GM19395 (cell line): ENCODE results near the gene TACC2.

ENCODE experiments used
- ATAC-seq: cut with Tn5 transposase; IDR thresholded peaks from one replicate; pipeline ENCODE4 v1.9.1; 2021; ENCODE audit warnings: mild to moderate bottlenecking, moderate library complexity; ENCODE audit not compliant: unreplicated experiment

TACC2 gene

GRCh38 chr10:122141821-122142640, 153.1 kb downstream of the TACC2 start:
- no peak for ATAC-seq

DNA sequence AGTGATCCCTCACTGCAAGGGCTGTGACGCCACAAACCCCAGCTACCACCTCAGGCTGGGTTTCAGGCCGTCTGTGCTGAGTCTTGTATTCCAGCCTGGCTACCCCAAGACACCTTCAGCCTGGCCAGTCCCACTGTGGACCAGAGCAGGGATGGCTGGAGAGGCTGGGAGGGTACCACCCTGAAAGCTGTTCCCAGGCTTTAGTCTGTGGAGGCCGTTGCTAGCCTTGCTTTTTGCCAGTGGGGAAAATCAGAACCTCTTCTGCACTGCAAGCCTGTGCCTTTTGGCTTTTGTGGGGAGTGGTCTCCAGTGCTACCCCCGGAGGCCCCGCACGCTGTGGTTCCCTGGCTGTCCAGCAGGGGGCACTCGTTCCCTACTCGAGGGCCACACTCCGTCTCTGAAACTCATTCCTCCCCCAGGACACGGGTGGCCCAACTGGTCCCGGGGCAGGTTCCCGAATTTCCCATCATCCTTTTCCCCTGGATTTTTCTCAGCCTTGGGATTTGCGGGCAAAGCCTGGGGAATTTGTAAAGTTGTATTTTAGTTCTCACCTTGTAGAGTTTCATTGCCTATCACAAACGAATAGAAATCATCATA, 153.8 kb downstream of the TACC2 start:
- ATAC-seq = no peak

DNA sequence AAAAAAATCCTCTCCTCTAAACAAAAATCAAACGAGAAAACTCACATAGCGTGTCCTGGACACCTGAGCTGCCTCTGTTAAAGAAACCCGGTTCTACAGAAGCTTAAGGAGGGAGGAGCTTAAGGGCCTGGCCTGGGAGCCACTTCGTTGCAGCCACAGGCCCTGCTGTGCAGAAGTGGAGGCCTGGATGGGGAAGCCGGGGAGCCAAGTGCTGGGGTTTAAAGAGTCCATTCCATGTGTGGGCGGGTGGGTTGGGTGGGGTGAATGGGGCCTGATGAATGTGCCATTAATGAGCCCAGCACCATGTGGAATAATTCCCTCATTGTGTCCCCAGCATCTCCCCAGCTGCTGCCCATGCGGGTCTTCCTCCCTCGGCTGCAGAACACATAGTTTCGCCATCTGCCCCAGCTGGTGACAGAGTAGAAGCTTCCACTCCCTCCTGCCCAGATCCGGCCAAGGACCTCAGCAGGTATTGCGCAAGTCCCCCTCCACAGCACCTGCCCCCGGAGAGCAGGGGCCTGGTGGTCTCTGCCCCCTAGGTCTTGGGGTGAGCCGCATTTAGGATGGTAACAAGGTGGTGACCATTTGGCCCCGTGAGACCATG, 154.4 kb downstream of the TACC2 start:
- no peak for ATAC-seq

- ATAC-seq = no peak
Measured at GRCh38 chr10:122144199-122144598, 155.2 kb downstream of the TACC2 start.

GRCh38 chr10:122145113-122145512, 156.2 kb downstream of the TACC2 start:
- no peak for ATAC-seq

DNA sequence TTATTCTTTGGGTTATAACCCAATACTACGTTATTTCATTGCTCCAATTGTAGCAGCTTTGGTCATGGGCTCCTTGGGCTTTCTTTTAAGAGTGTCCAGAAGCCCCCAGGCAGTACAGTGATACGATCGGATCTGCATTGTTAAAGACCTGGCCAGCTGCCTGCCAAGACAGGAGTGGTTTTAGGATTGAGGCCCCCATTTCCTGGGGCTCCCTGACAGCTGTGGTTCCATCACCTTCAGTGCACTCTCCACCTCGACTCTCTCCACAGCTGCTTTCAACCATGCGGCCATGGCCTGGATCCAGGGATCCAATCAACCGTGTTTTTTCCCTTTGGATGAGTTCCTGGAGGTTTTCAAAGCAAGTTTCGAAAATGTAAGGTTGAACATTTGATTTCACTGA, 158.7 kb downstream of the TACC2 start:
- no peak for ATAC-seq

- ATAC-seq = no peak
Measured at GRCh38 chr10:122148876-122149560, 160.1 kb downstream of the TACC2 start.

GRCh38 chr10:122149561-122150505, 160.9 kb downstream of the TACC2 start:
- ATAC-seq = no peak

DNA sequence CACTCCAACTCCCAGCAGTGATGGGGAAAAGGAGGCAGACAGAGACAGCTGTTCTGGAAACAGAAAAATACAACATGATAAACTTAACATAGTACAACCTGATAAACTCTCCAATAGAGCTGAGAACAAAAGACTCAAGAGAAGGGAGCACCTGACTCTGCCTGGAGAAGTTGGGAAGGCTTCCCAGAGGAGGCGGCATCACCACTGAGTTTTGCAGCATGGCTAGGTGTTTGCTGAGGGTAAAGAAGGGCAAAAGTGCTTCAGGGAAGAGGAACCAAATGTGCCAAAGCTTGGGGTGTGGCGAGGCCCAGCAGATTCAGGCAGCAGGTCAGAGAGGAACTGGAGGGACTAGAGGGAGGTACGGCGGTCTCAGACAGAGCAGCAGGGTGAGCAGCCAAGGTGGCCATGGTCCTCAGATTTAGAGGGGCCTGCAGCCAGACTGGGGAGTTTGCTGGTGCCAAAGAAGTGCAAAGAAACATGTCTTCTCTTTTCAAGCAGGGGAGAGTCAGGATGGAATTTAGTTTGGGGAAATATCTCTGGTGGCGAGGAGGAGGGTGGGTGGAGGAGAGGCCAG, 162.2 kb downstream of the TACC2 start:
- ATAC-seq = no peak

DNA sequence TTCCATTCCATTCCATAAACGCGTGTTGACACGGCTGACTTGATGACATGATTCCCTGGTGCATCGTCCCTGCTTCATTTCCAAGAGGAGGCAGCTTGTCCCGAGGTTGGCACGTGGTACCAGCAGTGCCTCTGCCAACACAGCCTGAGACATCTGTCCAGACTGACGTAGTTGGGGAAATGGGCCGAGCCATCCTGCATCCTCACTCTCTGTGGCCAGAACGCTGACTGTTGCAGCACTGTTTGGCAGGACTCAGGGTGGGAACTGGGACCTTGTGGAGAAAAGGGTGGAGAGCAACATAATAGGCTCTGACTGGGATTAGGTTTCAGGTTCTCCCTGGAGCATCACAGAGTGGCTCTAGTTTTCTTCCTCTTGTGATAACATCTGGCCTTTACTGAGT, 163.6 kb downstream of the TACC2 start:
- ATAC-seq = no peak

GRCh38 chr10:122154031-122154544, 165.1 kb downstream of the TACC2 start:
- ATAC-seq = no peak

DNA sequence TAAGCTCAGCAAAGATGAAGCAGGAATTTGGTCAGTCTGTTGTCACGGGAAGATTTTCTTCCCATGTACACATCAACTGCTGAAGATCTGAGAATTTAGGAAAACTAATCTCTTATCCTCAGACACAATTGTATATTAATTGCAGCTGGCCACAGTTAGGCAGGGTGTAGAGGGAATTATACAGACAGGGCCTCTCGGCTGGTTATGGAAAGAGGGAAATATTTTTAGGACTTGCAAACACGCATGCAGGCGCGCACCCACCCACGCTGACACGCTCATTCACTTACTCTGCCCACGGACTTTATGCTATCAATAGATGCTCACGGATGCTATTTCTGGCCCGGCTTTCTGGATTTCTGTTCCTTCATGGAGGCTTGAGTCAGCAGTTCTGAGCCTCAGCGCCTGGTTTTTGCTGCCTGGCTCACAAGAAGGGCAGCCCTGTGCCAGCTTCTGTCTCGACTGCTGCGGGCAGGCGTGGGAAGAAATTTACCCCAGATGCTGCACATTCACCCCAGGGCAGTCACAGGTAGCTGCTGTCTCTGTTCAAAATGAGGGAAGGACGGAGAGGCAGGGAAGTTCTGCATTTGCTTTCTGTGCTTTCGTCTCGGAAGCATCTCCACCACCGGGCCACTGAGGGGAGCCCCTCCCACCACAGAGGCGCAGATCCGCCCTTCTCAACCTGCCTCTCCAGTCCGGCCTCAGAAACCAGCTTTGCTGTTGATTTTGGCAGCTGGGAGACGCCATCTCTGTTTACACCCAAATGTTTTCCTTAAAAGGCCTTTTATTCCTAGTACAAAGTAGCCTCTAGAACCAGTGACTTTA, 165.8 kb downstream of the TACC2 start:
- ATAC-seq = no peak

GRCh38 chr10:122157451-122157850, 168.5 kb downstream of the TACC2 start:
- ATAC-seq = no peak

- no peak for ATAC-seq
Measured at GRCh38 chr10:122158362-122158761, 169.4 kb downstream of the TACC2 start.

DNA sequence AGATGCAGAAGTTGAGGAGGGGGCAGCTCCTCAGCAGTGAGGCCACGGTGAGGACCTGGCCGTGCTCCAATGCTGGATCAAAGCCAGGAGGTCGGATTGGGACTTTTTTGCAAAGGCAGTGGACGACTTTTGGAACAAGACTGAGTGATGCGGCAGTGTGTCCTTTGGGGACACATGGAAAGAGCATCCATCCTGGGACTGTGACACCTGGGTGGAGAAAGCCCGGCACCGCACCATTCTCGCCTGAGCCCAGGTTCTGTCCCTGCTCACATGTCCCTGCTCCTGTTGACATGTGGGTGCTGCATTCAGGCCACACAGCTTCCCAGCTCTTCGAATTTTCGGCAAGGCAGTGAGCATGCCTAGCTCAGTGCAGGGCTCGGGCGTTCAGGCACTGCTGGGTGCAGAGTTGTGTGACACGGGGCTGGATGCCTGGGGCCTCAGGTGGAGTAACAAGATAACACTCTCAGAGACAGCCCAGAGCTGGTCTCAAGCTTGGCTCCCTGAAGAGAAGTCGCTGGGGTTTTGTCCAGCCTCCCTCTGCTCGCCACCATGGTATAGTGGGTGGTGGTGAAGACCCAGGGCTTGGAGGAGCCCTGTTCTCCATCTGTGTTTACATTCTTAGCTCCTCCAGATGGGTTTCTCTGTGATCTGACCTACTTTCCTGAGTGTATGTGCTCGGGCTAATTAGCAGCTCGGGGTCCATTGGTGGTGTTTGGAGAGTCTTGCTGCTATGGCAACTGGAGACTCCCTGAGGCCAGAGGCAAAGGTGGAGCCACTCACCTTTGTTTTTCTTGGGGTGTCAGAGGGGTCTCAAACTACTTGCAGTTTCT, 170.4 kb downstream of the TACC2 start:
- ATAC-seq = no peak

DNA sequence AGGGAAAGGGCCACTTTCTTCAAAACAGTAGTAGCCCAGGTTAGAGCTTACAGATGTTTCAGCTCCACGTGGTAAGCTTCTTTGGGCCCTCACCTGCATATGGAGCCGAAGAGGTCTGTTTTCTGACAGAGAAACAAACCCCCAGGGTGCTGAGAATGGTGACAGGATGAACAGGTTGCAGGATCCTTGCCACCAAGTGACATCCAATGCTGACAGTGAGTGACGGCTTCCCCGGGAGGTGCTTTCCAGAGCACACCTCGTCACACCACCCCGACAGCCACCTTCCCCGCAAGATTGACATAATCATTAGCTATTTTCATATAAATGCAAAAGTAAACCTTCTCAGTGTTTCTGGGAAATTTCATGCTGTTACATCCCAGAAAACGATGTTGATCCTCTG, 172.8 kb downstream of the TACC2 start:
- ATAC-seq = no peak

DNA sequence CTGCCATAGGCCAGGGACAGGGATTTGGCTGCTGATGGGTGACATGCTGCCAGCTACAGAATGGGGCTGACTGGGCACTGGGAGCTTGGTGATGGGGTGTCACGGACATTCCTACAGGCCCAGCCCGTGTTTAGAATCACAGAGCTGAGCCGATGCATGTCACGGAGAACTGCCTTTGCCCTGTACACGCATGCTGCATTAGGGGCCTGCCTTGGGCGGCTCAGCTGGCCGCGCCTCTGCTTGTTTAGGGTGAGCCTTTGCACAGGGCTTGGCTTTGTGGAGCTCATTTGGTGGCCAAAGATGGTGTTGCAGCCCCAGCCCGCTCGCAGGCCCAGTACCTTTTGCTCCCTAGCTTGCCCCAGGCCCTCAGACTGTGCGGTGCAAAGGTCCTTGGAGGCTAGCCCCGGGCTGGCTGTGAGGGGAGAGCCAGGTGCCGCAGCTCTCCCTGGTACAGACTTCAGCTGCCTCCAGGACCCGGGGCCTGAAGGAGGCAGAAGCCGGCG, 173.8 kb downstream of the TACC2 start:
- no peak for ATAC-seq
